OCI-LY1 (cell line): Measurements from ENCODE around the gene CALY.

Source experiments
- H2AFZ ChIP-seq: fragments of 200-600 bp; sonication (generic), shearing (Covaris generic); 2 replicates; pipeline ENCODE4 v1.6.0; 2014; ENCODE audit warnings: antibody characterized with exemption, mild to moderate bottlenecking, low read length
- H3F3A ChIP-seq: fragments of 200-600 bp; sonication (generic), shearing (Covaris generic); 2 replicates; pipeline ENCODE4 v1.6.0; 2014; ENCODE audit warnings: mild to moderate bottlenecking, antibody characterized with exemption, low read length, moderate library complexity; ENCODE audit not compliant: insufficient read depth
- H3K27ac ChIP-seq: fragments of 200-600 bp; sonication (generic); 2 replicates; pipeline ENCODE4 v1.5.1; 2014; ENCODE audit warnings: low read length, mixed run types, mild to moderate bottlenecking, low read depth; ENCODE audit not compliant: poor library complexity, severe bottlenecking
- H3K27me3 ChIP-seq: fragments of 200-600 bp; sonication (generic); 2 replicates; pipeline ENCODE4 v1.6.0; 2014; ENCODE audit warnings: antibody characterized with exemption, mild to moderate bottlenecking, low read length, moderate library complexity; ENCODE audit not compliant: insufficient read depth
- H3K36me3 ChIP-seq: fragments of 200-600 bp; sonication (generic); 2 replicates; pipeline ENCODE4 v1.6.1; 2014; ENCODE audit warnings: mild to moderate bottlenecking, antibody characterized with exemption, low read length, moderate library complexity, mixed read lengths; ENCODE audit not compliant: insufficient read depth
- H3K4me1 ChIP-seq: fragments of 200-600 bp; sonication (generic); 2 replicates; pipeline ENCODE4 v1.5.1; 2014; ENCODE audit warnings: mild to moderate bottlenecking, low read length, moderate library complexity; ENCODE audit not compliant: insufficient read depth, severe bottlenecking
- H3K4me2 ChIP-seq: fragments of 200-600 bp; sonication (generic), shearing (Covaris generic); 2 replicates; pipeline ENCODE4 v1.6.1; 2014; ENCODE audit warnings: low read length
- H3K4me3 ChIP-seq: fragments of 200-600 bp; sonication (generic); 2 replicates; pipeline ENCODE4 v1.5.1; 2014; ENCODE audit warnings: low read length, low read depth, mild to moderate bottlenecking, mixed read lengths; ENCODE audit not compliant: poor library complexity, severe bottlenecking
- H3K79me2 ChIP-seq: fragments of 200-600 bp; shearing (Covaris generic); 2 replicates; pipeline ENCODE4 v1.6.1; 2016; ENCODE audit warnings: mixed run types, low read length, mixed read lengths; ENCODE audit not compliant: insufficient read depth
- H3K9ac ChIP-seq: fragments of 200-600 bp; sonication (generic), shearing (Covaris generic); 2 replicates; pipeline ENCODE4 v1.6.1; 2014; ENCODE audit warnings: mild to moderate bottlenecking, low read length, mixed read lengths
- H3K9me2 ChIP-seq: fragments of 200-600 bp; sonication (generic), shearing (Covaris generic); 2 replicates; pipeline ENCODE4 v1.6.1; 2014; ENCODE audit warnings: low read depth, mild to moderate bottlenecking, low read length, mixed read lengths
- H3K9me3 ChIP-seq: fragments of 200-600 bp; shearing (Covaris generic); 2 replicates; pipeline ENCODE4 v1.6.1; 2014; ENCODE audit warnings: low read length, mixed read lengths
- H4K20me1 ChIP-seq: fragments of 200-600 bp; sonication (generic), shearing (Covaris generic); 2 replicates; pipeline ENCODE4 v1.6.0; 2016; ENCODE audit warnings: mild to moderate bottlenecking, low read length; ENCODE audit not compliant: insufficient read depth
- EZH2 ChIP-seq: fragments of 200-600 bp; sonication (generic), shearing (Covaris generic); IDR thresholded peaks from 2 replicates; pipeline ENCODE4 v1.8.0; 2017; ENCODE audit warnings: borderline replicate concordance, mixed run types, mild to moderate bottlenecking, antibody characterized with exemption, low read length, moderate library complexity, mixed read lengths
- TF ChIP-seq, protein P1 (sequence below): fragments of 200-600 bp; sonication (generic), shearing (Covaris generic); IDR thresholded peaks from 2 replicates; pipeline ENCODE4 v1.5.1; 2017; ENCODE audit warnings: mild to moderate bottlenecking, antibody characterized with exemption, low read length, moderate library complexity, mixed read lengths

The CALY gene

DNA sequence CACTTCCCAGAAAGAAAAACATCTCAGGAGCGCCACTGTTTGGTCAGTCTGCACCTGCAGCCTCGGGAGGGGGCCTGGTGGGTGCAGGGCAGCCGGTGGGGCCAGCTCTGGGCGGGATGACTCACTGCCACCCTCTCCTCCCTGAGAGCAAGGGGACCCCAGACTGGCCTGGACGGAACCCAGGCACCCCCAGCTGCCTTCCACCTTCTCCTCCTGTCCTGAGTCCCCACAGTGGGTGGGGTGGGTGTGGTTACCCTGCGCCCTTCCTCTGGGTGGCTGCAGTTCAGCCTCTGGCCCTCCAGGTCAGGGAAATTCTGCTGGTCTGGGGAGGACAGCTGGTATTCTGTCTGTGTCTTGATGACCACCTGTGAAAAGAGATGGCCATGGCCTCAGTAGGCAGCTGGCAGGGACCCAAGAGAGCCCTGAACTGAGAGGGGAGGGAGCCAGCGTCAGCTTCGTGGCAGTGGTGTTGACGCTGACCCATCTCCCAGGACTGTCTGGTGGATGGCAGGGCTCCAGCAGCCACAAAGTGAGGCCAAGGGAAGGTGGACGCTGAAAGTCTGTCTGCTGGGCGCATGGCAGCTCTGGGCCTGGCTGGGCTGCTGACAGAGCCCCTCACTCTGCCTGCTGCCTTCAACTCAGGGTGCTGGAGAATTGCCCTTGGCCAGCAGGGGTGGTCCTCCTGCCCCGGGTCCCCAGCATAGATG, 8.9 kb downstream of the CALY start:
- Histone ChIP-seq H3K4me1 (peaks cover 11% of the 10 kb centered on the region), H3K27ac (no peak overlapping the region), H3K4me3 (no peak overlapping the region), H3K9ac (no peak overlapping the region), H3K9me2 (no peaks in the 10 kb centered on the region), H3K27me3 (peaks cover 9% of the 10 kb centered on the region), H2AFZ (no peak overlapping the region), H3K36me3 (no peaks in the 10 kb centered on the region), H4K20me1 (no peaks in the 10 kb centered on the region), H3K9me3 (no peaks in the 10 kb centered on the region), H3K4me2 (no peak overlapping the region), H3F3A (no peaks in the 10 kb centered on the region), H3K79me2 (no peaks in the 10 kb centered on the region)
- TF ChIP-seq EZH2 = no peak
- TF ChIP-seq, protein P1, sequence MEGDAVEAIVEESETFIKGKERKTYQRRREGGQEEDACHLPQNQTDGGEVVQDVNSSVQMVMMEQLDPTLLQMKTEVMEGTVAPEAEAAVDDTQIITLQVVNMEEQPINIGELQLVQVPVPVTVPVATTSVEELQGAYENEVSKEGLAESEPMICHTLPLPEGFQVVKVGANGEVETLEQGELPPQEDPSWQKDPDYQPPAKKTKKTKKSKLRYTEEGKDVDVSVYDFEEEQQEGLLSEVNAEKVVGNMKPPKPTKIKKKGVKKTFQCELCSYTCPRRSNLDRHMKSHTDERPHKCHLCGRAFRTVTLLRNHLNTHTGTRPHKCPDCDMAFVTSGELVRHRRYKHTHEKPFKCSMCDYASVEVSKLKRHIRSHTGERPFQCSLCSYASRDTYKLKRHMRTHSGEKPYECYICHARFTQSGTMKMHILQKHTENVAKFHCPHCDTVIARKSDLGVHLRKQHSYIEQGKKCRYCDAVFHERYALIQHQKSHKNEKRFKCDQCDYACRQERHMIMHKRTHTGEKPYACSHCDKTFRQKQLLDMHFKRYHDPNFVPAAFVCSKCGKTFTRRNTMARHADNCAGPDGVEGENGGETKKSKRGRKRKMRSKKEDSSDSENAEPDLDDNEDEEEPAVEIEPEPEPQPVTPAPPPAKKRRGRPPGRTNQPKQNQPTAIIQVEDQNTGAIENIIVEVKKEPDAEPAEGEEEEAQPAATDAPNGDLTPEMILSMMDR = no peak

DNA sequence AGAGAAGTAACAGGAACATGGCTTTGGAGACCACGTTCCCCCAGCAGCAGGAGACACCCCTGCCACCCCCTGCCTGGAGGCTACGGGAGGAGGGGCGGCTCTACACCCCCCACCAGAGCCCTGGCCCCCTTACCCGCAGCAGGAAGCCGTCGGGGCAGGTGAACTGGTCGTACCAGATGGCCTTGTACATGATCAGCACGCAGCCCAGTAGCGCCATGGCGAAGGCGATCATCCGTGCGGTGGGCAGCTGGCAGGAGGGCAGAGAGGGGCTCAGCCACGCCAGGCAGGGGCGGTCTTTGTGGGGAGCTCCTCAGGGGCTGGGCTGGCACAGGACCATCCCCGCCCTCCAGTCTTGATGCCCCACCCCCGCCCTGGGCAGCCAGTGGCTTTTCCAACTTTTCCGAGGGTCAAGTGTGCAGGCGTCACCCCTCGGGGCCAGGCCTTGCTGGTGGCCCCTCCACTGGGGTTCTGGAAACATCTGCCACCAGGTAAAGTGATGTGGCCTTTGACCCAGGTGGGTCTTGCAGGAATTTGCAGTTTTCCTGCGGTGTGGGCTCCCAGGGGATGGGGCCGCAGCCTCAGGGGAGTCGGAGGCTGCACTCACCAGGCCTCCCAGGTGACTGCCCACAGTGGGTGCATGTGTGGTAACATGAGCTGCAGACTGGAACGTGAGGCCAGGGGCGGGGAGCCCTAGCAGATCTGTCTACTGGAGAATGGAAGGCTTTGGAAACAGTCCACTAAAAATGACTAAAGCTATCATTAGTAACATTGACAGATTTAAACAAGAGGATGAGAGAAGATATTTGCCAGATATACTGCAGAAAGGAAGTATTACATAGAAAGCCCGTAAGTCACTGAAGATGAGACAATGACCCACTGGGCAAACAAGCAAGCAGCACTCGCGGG, 9.7 kb downstream of the CALY start:
- TF ChIP-seq EZH2 = no peak
- TF ChIP-seq, protein P1 = no peak
- no peaks in the 10 kb centered on the region for H4K20me1 ChIP-seq
- H3K27ac ChIP-seq = no peak overlapping the region
- peaks cover 9% of the 10 kb centered on the region for H3K27me3 ChIP-seq
- H3K9me3 ChIP-seq = no peaks in the 10 kb centered on the region
- no peak overlapping the region for H2AFZ ChIP-seq
- no peaks in the 10 kb centered on the region for H3K79me2 ChIP-seq
- peaks cover 11% of the 10 kb centered on the region for H3K4me1 ChIP-seq
- H3K9ac ChIP-seq = no peak overlapping the region
- H3F3A ChIP-seq = no peaks in the 10 kb centered on the region
- H3K9me2 ChIP-seq = no peaks in the 10 kb centered on the region
- no peak overlapping the region for H3K4me3 ChIP-seq
- no peaks in the 10 kb centered on the region for H3K36me3 ChIP-seq
- H3K4me2 ChIP-seq = no peak overlapping the region

DNA sequence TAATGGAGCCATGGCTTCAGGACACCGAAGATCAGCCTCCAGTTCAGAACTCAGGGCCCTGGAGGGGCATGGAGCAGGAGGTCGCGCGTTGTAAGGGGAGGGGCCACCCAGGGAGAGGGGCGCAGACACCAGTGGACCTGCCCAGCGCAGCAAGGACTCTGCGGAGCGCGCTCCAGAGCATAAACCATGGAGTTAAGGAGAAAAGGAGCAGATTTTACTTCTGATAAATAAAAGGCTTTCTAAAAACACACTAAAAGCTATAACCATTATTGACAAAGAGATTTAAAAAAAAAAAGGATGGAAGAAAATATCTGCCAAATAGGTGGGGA, 10.5 kb downstream of the CALY start:
- no peak overlapping the region for H2AFZ ChIP-seq
- no peak overlapping the region for H3K9ac ChIP-seq
- H3K9me3 ChIP-seq = no peaks in the 10 kb centered on the region
- H3K27ac ChIP-seq = no peak overlapping the region
- H3K4me3 ChIP-seq = no peak overlapping the region
- peaks cover 9% of the 10 kb centered on the region for H3K27me3 ChIP-seq
- H3K9me2 ChIP-seq = no peaks in the 10 kb centered on the region
- no peaks in the 10 kb centered on the region for H4K20me1 ChIP-seq
- no peaks in the 10 kb centered on the region for H3F3A ChIP-seq
- H3K79me2 ChIP-seq = no peaks in the 10 kb centered on the region
- H3K4me2 ChIP-seq = peak overlapping the region; percentile 57; the same call in 1 of the 2 replicates
- no peaks in the 10 kb centered on the region for H3K36me3 ChIP-seq
- peaks cover 11% of the 10 kb centered on the region for H3K4me1 ChIP-seq
- TF ChIP-seq EZH2 = no peak
- TF ChIP-seq, protein P1 = no peak
